ENCODE results near the gene UQCRFS1.
"Not testable (repeated sequence)": the region's sequence is repeated elsewhere in the genome, so short reads cannot be mapped to it uniquely, and the experiment has no call there.

UQCRFS1 gene

GRCh38 chr19:29212356-29212647 lies 649 bp downstream of the UQCRFS1 start:
- no peak for DNase-seq

DNA sequence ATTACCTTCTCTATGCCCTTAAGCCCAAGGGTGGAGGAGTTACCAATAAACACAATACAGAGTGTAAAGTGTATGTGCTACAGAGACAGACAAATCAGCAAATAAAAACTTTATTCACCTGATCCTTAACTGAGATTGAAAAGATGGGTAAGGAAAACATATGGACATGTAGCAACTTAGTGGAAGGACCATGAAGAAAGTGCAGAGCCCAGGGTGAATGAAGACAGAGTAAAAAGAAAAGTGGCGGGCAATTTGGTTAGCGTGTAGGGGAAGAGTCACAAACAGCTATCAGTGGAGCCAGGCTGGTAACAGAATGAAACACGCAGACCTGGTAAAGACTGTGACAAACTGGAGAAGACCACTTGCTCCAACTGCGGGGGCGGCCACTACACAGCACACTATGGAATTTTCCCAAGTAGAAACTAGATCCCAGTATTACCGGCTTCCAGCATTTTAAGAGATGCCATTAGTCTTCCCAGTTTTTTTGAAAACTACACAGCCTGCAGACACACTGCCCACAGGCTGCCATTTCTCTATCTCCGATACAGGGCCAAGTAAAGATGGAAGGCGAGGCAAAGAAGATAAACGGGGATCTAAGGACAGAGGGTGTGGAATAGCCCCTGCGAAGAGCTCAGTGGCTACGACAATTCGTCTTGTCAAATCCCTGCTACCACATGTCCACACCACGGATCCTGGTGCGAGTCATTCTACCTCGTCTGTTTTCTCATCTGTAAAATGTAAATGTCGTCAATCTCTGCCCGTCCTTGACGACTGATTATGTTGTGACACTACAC lies 1.2 kb downstream of the UQCRFS1 start:
- DNase-seq, result no peak

DNA sequence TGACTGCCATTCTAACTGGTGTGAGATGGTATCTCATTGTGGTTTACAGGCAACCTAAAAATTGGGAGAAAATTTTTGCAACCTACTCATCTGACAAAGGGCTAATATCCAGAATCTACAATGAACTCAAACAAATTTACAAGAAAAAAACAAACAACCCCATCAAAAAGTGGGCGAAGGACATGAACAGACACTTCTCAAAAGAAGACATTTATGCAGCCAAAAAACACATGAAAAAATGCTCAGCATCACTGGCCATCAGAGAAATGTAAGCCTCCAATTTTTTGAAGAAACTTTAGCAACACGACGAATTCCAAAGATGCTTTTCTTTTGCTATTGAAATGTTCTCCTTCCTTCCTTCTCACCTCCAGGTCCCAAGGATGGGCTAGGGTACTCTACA lies 1.9 kb downstream of the UQCRFS1 start:
- DNase-seq, result not testable (repeated sequence)

GRCh38 chr19:29210502-29210901 lies 2.4 kb downstream of the UQCRFS1 start:
- not testable (repeated sequence) for DNase-seq

DNA sequence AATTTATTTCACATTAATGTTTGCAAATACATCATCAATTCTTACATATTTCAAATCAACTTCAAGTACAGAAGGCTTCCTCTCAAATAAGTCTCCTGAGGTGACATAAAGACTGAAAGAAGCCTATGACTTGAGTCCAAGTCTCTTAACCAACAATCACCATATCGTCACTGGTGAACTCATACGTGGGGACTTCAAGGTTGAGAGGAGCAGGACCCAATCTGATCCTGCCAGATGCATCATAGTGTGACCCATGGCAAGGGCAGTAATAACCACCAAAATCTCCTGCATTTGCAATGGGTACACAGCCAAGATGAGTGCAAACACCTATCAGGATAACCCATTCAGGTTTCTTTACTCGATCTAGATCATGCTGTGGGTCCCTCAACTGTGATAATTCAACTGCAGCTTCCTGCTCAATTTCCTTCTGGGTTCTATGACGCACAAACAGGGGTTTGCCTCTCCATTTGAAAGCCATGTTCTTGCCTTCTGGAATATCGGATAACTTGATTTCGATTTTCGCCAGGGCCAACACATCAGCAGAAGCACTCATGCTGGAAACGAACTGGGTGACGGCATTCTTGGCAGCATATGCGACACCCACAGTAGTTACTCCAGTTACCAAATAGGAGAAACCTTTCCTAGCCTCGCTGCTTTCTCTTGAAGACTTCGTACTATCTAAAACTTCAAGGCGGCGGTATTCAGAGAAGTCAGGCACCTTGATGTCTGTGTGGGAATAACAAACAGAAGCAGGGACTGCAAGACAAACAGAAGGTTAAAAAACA lies 5.4 kb downstream of the UQCRFS1 start:
- DNase-seq, result not testable (repeated sequence)

GRCh38 chr19:29206453-29206852 lies 6.5 kb downstream of the UQCRFS1 start:
- DNase-seq, result no peak

GRCh38 chr19:29202281-29202680 lies 10.7 kb downstream of the UQCRFS1 start:
- DNase-seq, result no peak

DNA sequence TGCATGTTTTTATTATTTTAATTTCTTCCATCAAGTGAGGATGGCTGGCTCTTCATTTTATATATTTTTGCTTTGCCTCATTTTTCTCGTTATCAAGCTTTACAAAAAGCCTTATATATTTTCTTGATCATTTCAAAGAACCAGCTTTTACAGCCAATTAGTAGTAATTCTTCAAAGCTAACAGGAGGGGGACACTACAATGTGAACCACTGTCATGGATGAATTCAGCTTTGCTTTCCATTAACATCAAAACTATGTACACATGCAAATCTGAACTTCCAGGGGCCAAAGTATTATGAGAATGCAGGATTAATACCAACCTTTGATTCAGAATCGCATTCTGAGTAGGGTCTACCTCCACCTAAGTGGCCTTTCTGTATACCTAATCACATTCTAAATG lies 11.1 kb downstream of the UQCRFS1 start:
- no peak for DNase-seq

GRCh38 chr19:29194658-29195057 lies 18.3 kb downstream of the UQCRFS1 start:
- no peak for DNase-seq

DNA sequence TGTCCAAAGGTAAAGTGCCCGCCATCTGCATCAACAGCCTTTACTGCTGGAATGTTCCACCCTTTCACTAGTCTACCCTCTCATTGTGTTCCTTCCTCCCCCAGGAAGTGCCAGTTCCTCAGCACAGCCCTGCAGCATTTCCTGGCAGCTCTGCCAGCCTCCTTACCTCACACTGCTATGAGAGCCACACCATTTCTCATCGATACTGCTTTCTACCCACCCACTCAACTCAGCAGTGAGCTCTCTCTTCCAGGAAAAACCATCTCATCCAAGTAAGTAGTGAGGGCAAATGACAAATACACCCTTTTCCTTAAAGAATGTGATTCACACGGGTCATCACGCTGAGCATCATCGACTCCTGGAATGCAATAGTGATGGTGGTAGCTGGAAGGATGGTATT lies 19.8 kb downstream of the UQCRFS1 start:
- DNase-seq, result no peak

- DNase-seq, result no peak
Observed at GRCh38 chr19:29191005-29191404, 21.9 kb downstream of the UQCRFS1 start.

- no peak for DNase-seq
Observed at GRCh38 chr19:29189033-29189360, 24.0 kb downstream of the UQCRFS1 start.

GRCh38 chr19:29188289-29189032 lies 24.5 kb downstream of the UQCRFS1 start:
- DNase-seq, result no peak

GRCh38 chr19:29187676-29188075 lies 25.3 kb downstream of the UQCRFS1 start:
- no peak for DNase-seq

DNA sequence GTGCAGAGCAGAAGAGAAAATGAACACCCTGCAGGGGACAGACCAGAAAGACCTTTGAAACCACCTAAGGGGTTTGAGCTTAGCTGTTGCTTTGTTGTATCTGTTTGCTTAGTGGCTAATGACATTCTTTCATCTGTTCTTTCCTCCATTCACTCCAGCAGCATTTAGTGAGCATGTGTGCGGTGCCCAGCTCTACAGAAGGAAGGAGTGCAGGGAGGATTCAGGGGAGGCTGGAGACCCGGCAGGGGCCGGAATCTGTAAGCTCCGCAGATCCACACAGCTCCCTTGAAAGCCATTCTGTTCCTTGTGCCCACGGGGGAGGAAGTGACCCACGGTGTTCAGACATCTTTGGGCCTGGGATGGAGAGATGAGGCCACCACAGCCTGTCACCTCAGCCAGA lies 27.5 kb downstream of the UQCRFS1 start:
- DNase-seq, result no peak

GRCh38 chr19:29176981-29177754 lies 35.8 kb downstream of the UQCRFS1 start:
- no peak for DNase-seq

- no peak for DNase-seq
Observed at GRCh38 chr19:29173896-29174295, 39.1 kb downstream of the UQCRFS1 start.

- DNase-seq, result no peak
Observed at GRCh38 chr19:29172302-29172701, 40.6 kb downstream of the UQCRFS1 start.

GRCh38 chr19:29171525-29171924 lies 41.4 kb downstream of the UQCRFS1 start:
- no peak for DNase-seq

DNA sequence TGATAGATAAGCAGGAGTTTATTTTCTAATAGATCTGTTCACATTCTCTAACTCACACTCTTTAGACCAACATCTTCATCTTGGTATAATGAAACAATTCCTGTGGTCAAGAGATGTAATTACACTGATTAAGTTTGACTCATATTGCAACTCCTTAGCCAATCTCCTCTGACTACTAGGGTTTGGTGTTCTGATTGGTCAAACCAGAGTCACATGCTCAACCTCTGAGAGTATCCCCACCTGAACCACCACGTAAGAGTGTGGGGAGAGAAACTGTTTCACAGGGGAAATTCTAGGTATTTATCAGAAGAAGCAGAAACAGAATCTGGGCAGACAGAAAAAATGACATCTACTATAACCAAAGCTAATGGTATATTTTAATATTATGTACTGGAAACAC lies 42.4 kb downstream of the UQCRFS1 start:
- DNase-seq, result no peak

DNA sequence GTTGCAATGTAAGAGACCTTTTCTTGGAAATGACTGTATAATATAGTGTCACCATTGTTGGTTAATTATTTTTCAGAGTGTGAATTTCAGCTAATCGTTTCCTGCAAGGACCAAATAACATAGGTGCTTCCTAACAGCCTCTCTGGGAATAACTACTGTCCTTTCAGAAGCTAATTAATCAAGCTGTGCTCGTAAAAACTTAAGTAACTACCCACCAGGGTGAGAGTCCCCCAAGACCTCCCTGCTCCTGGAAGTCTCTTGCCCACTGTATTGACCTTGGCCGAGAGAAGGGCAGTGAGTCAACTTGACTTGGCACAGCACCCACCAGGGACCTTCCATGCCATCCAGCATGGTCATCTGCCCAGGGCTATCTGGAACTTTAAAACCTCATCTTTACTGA lies 50.3 kb downstream of the UQCRFS1 start:
- no peak for DNase-seq

DNA sequence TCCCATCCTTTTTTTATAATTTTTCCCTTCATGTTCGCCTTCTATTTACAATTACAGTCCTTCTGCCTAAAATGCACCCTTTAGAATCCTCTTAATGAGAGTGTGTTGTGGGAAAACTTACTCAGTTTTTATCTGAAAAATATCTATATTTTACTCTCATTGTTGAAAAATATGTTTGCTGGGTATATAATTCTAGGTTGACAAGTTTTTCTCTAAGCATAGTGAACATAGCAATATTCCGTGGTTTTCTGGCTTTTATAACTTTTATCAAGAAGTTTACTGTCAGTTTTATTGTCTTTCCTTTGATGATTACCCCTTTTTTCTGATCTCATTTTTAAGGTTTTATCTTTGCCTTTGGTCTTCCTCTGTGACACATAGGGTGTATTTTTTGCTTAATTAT lies 57.3 kb downstream of the UQCRFS1 start:
- DNase-seq, result no peak
